Activated T-cell treated with anti-CD3 and anti-CD28 coated beads for 24 hours (primary cell): Measurements from ENCODE around the gene THRA.

Source experiments
- DNase-seq: peaks from one replicate; pipeline ENCODE4 v3.0.0-alpha.2; 2020; ENCODE audit warnings: low read depth

Gene THRA, protein sequence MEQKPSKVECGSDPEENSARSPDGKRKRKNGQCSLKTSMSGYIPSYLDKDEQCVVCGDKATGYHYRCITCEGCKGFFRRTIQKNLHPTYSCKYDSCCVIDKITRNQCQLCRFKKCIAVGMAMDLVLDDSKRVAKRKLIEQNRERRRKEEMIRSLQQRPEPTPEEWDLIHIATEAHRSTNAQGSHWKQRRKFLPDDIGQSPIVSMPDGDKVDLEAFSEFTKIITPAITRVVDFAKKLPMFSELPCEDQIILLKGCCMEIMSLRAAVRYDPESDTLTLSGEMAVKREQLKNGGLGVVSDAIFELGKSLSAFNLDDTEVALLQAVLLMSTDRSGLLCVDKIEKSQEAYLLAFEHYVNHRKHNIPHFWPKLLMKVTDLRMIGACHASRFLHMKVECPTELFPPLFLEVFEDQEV

GRCh38 chr17:40062329-40063186, at the start of gene THRA:
THRA (plus strand) TSS chr17:40062965; CDS start chr17:40074489, 11,524 bp downstream.
- peak; percentile 57 for DNase-seq

GRCh38 chr17:40014375-40014980, 48.3 kb upstream of the THRA start:
- DNase-seq, result no peak

DNA sequence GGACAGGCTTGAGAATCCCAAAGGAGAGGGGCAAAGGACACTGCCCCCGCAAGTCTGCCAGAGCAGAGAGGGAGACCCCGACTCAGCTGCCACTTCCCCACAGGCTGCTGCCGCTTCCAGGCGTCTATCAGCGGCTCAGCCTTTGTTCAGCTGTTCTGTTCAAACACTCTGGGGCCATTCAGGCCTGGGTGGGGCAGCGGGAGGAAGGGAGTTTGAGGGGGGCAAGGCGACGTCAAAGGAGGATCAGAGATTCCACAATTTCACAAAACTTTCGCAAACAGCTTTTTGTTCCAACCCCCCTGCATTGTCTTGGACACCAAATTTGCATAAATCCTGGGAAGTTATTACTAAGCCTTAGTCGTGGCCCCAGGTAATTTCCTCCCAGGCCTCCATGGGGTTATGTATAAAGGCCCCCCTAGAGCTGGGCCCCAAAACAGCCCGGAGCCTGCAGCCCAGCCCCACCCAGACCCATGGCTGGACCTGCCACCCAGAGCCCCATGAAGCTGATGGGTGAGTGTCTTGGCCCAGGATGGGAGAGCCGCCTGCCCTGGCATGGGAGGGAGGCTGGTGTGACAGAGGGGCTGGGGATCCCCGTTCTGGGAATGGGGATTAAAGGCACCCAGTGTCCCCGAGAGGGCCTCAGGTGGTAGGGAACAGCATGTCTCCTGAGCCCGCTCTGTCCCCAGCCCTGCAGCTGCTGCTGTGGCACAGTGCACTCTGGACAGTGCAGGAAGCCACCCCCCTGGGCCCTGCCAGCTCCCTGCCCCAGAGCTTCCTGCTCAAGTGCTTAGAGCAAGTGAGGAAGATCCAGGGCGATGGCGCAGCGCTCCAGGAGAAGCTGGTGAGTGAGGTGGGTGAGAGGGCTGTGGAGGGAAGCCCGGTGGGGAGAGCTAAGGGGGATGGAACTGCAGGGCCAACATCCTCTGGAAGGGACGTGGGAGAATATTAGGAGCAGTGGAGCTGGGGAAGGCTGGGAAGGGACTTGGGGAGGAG, 47.5 kb upstream of the THRA start, which contains the start of gene CSF3:
Gene CSF3, plus strand, starts transcription at position 436 of the 993 bp plus-strand sequence. Its CDS starts 35 bp downstream, at position 471.
- no peak for DNase-seq

DNA sequence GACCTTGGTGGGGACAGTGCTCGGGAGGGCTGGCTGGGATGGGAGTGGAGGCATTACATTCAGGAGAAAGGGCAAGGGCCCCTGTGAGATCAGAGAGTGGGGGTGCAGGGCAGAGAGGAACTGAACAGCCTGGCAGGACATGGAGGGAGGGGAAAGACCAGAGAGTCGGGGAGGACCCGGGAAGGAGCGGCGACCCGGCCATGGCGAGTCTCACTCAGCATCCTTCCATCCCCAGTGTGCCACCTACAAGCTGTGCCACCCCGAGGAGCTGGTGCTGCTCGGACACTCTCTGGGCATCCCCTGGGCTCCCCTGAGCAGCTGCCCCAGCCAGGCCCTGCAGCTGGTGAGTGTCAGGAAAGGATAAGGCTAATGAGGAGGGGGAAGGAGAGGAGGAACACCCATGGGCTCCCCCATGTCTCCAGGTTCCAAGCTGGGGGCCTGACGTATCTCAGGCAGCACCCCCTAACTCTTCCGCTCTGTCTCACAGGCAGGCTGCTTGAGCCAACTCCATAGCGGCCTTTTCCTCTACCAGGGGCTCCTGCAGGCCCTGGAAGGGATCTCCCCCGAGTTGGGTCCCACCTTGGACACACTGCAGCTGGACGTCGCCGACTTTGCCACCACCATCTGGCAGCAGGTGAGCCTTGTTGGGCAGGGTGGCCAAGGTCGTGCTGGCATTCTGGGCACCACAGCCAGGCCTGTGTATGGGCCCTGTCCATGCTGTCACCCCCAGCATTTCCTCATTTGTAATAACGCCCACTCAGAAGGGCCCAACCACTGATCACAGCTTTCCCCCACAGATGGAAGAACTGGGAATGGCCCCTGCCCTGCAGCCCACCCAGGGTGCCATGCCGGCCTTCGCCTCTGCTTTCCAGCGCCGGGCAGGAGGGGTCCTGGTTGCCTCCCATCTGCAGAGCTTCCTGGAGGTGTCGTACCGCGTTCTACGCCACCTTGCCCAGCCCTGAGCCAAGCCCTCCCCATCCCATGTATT, 46.5 kb upstream of the THRA start:
- no peak for DNase-seq

DNA sequence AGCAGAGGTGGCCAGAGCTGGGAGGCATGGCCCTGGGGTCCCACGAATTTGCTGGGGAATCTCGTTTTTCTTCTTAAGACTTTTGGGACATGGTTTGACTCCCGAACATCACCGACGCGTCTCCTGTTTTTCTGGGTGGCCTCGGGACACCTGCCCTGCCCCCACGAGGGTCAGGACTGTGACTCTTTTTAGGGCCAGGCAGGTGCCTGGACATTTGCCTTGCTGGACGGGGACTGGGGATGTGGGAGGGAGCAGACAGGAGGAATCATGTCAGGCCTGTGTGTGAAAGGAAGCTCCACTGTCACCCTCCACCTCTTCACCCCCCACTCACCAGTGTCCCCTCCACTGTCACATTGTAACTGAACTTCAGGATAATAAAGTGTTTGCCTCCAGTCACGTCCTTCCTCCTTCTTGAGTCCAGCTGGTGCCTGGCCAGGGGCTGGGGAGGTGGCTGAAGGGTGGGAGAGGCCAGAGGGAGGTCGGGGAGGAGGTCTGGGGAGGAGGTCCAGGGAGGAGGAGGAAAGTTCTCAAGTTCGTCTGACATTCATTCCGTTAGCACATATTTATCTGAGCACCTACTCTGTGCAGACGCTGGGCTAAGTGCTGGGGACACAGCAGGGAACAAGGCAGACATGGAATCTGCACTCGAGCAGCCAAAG, 45.2 kb upstream of the THRA start:
- no peak for DNase-seq

GRCh38 chr17:40018211-40019121, 44.3 kb upstream of the THRA start:
- no peak for DNase-seq

DNA sequence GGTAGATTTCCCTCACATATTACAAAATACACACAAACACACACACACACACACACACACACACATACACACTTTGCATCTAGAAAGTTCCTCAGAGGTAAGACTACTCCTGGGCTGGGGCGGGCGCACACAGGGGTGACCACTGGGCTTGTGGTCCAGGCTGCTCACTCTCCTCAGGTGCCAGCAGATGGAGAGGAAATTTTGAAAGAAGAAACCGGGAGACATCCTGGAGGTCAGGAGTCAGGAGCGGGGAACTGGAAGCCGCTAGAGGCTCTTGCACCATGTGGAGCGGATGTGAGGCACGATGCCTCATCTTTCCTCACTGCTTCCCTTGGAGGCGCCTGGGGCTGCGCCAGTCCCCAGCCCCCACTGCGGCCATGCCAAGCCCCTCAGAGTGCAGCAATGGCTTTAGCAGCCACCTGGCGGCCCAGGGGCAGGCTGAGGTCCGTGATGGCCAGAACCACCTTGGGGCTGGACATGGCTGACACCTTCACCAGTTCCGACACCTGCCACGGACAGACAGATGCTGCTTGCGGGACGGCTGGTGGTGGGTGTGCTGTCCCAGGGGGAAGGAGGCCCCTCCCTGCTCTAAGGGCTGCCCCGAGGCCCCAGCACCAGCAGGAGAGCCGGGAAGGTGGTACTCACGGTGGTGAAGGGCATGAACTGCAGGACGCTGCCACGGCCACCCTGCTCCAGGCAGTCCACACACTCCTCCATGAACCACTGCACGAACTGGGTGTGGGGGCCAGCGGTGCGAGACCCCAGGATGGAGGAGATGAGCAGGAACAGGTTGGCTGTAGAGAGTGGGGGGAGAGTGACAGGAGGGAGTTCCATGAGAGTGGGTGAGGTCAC, 43.4 kb upstream of the THRA start:
- DNase-seq, result no peak

- no peak for DNase-seq
Observed at GRCh38 chr17:40020146-40020545, 42.6 kb upstream of the THRA start.

GRCh38 chr17:40021451-40021971, 41.3 kb upstream of the THRA start:
- DNase-seq, result no peak

GRCh38 chr17:40022497-40022896, 40.3 kb upstream of the THRA start:
- no peak for DNase-seq

GRCh38 chr17:40022961-40023541, 39.7 kb upstream of the THRA start:
- DNase-seq, result no peak

GRCh38 chr17:40023590-40024292, 39.0 kb upstream of the THRA start:
- DNase-seq, result no peak

- no peak for DNase-seq
Observed at GRCh38 chr17:40024901-40025300, 37.9 kb upstream of the THRA start.

- DNase-seq, result no peak
Observed at GRCh38 chr17:40025559-40025958, 37.2 kb upstream of the THRA start.

DNA sequence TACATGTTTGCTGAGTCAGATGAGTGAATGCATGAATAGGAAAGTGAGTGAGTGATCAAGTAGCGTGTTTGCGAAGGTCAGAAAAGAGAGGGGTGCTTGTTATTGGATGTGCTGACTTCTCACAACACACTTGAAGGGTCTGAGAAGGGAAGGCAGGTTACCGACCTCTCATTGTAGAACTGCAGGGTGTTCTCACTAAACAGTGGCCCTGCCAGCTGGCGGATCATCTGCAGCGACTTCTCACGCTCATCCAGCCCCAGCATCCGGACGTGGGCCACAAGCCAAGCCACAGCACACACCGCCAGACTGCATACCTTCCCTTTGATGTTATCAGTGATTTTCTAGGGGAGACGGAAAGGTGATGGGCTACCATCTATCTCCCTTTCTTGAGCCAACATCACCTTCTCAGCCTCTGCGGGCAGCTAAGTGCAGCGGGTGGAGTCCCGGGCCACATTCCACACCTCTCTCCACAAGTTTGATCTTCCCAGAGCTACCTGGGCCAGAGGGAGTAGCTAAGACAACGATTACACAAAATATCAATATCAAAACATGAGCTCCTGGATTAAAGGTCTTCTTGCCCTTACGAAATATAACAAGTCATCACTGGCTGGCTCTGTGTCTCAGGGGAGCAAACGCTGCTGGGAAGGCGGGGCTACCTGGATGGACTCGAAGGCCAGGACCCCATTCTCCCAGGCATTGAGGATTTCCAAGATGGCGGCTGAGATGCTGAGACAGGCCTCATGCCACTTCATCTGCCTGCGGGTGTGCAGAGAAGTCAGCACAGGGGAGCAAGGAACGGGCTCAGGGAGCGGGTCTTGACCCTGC, 36.6 kb upstream of the THRA start:
- peak; percentile 7 for DNase-seq
